ENCODE results near the gene CPN1. TPM values are rescaled to one million over a fixed set of nuclear protein-coding genes. Genes with fewer than 3 reads are reported as not detected.

The CPN1 gene
- total RNA-seq, 1 experiment from 2014 or later, result not detected

GRCh38 chr10:100043796-100044195, 37.9 kb downstream of the CPN1 start:
- Mint-ChIP-seq H3K4me1 (ENCODE audit: insufficient read depth, unreplicated experiment) (peaks cover 23% of the 10 kb centered on the region), H3K27ac (ENCODE audit: low read depth, unreplicated experiment) (peak overlapping the region; percentile 94), H3K27me3 (ENCODE audit: insufficient read depth, unreplicated experiment) (no peaks in the 10 kb centered on the region), H3K9me3 (ENCODE audit: unreplicated experiment) (no peaks in the 10 kb centered on the region), H3K4me3 (ENCODE audit: unreplicated experiment) (no peak overlapping the region), H3K36me3 (ENCODE audit: insufficient read depth, unreplicated experiment) (no peaks in the 10 kb centered on the region)
- no TSS peak for BruUV-seq (replicated peaks)
- CTCF ChIA-PET, result interaction anchor here (0.5 to 8.3 kb wide), 10 partner anchors 22 to 1351 kb away, joined by 3 to 175 read pairs (median 28); partner anchors contain the start of gene DNMBP
- DNase-seq (ENCODE audit: unreplicated experiment), result peak; percentile 60
- TF ChIP-seq CTCF (IDR thresholded peaks at IDR 0.05; ENCODE audit: unreplicated experiment), result no peak
- intact Hi-C loops (cut with micrococcal nuclease), result loop anchor here (10.0 kb wide), 1 partner anchor 141 kb away; the partner anchor contains the start of gene ERLIN1
- POLR2A ChIA-PET, result interaction anchor here (0.5 to 10.9 kb wide), 10 partner anchors 34 to 148 kb away, joined by 3 to 179 read pairs (median 4); partner anchors contain the start of gene DNMBP

GRCh38 chr10:100043344-100043743, 38.3 kb downstream of the CPN1 start:
- no peaks in the 10 kb centered on the region for H3K27me3 Mint-ChIP-seq (ENCODE audit: insufficient read depth, unreplicated experiment)
- H3K4me1 Mint-ChIP-seq (ENCODE audit: insufficient read depth, unreplicated experiment), result peaks cover 28% of the 10 kb centered on the region
- ChIA-PET CTCF (interaction anchor here (0.5 to 8.3 kb wide), 8 partner anchors 35 to 1351 kb away, joined by 3 to 175 read pairs (median 22); partner anchors contain the start of gene DNMBP), POLR2A (interaction anchor here (0.5 to 10.9 kb wide), 10 partner anchors 34 to 889 kb away, joined by 3 to 179 read pairs (median 4); partner anchors contain the start of gene DNMBP)
- no TSS peak for BruUV-seq (replicated peaks)
- no peaks in the 10 kb centered on the region for H3K36me3 Mint-ChIP-seq (ENCODE audit: insufficient read depth, unreplicated experiment)
- peak overlapping the region; percentile 94 for H3K27ac Mint-ChIP-seq (ENCODE audit: low read depth, unreplicated experiment)
- no peaks in the 10 kb centered on the region for H3K9me3 Mint-ChIP-seq (ENCODE audit: unreplicated experiment)
- TF ChIP-seq CTCF (IDR thresholded peaks at IDR 0.05; ENCODE audit: unreplicated experiment), result no peak
- H3K4me3 Mint-ChIP-seq (ENCODE audit: unreplicated experiment), result no peak overlapping the region
- peak; percentile 79 for DNase-seq (ENCODE audit: unreplicated experiment)
- intact Hi-C loops (cut with micrococcal nuclease), result loop anchor here (10.0 kb wide), 1 partner anchor 141 kb away; the partner anchor contains the start of gene ERLIN1

- no peak for TF ChIP-seq CTCF (IDR thresholded peaks at IDR 0.05; ENCODE audit: unreplicated experiment)
- H3K27me3 Mint-ChIP-seq (ENCODE audit: insufficient read depth, unreplicated experiment), result no peaks in the 10 kb centered on the region
- DNase-seq (ENCODE audit: unreplicated experiment), result peak; percentile 31
- intact Hi-C loops (cut with micrococcal nuclease), result loop anchor here (10.0 kb wide), 1 partner anchor 143 kb away; the partner anchor contains the start of gene ERLIN1
- H3K9me3 Mint-ChIP-seq (ENCODE audit: unreplicated experiment), result no peaks in the 10 kb centered on the region
- no peak overlapping the region for H3K27ac Mint-ChIP-seq (ENCODE audit: low read depth, unreplicated experiment)
- H3K4me1 Mint-ChIP-seq (ENCODE audit: insufficient read depth, unreplicated experiment), result peaks cover 28% of the 10 kb centered on the region
- no TSS peak for BruUV-seq (replicated peaks)
- POLR2A ChIA-PET, result interaction anchor here (0.7 to 10.9 kb wide), 6 partner anchors 12 to 309 kb away, joined by 3 to 179 read pairs (median 3); partner anchors contain the start of genes COX15, CUTC and DNMBP
- no peak overlapping the region for H3K4me3 Mint-ChIP-seq (ENCODE audit: unreplicated experiment)
- no peaks in the 10 kb centered on the region for H3K36me3 Mint-ChIP-seq (ENCODE audit: insufficient read depth, unreplicated experiment)
- CTCF ChIA-PET, result interaction anchor here (0.6 to 7.6 kb wide), 7 partner anchors 8 to 195 kb away, joined by 3 to 92 read pairs (median 4); partner anchors contain the start of gene DNMBP
Observed at GRCh38 chr10:100041306-100042002, 40.2 kb downstream of the CPN1 start.

GRCh38 chr10:100038561-100039071, 43.1 kb downstream of the CPN1 start:
- Mint-ChIP-seq H3K27ac (ENCODE audit: low read depth, unreplicated experiment) (no peak overlapping the region), H3K27me3 (ENCODE audit: insufficient read depth, unreplicated experiment) (no peaks in the 10 kb centered on the region), H3K4me3 (ENCODE audit: unreplicated experiment) (no peak overlapping the region), H3K36me3 (ENCODE audit: insufficient read depth, unreplicated experiment) (no peaks in the 10 kb centered on the region), H3K4me1 (ENCODE audit: insufficient read depth, unreplicated experiment) (peaks cover 15% of the 10 kb centered on the region), H3K9me3 (ENCODE audit: unreplicated experiment) (no peaks in the 10 kb centered on the region)
- peak; percentile 6 for DNase-seq (ENCODE audit: unreplicated experiment)
- ChIA-PET POLR2A (interaction anchor here (0.5 to 0.7 kb wide), 2 partner anchors 29 to 150 kb away, joined by 3 to 4 read pairs; partner anchors contain the start of gene DNMBP), CTCF (interaction anchor here (0.5 to 1.7 kb wide), 7 partner anchors 9 to 193 kb away, joined by 3 to 5 read pairs (median 3); no protein-coding TSS in a partner anchor)
- no peak for TF ChIP-seq CTCF (IDR thresholded peaks at IDR 0.05; ENCODE audit: unreplicated experiment)
- intact Hi-C loops (cut with micrococcal nuclease), result no loop called here
- no TSS peak for BruUV-seq (replicated peaks)
